Non-pigmented ciliary epithelial cell (primary cell): ENCODE results near the gene CHRND.

Experiments
- DNase-seq: peaks from one replicate; pipeline ENCODE4 v3.0.0-alpha.2; 2010; ENCODE audit warnings: low read depth

The CHRND gene

GRCh38 chr2:232503809-232504323 is 22.1 kb upstream of the CHRND start:
- DNase-seq: no peak

- DNase-seq: no peak
Observed at GRCh38 chr2:232504438-232504837, 21.5 kb upstream of the CHRND start.

GRCh38 chr2:232505856-232506255 is 20.1 kb upstream of the CHRND start:
- DNase-seq: no peak

DNA sequence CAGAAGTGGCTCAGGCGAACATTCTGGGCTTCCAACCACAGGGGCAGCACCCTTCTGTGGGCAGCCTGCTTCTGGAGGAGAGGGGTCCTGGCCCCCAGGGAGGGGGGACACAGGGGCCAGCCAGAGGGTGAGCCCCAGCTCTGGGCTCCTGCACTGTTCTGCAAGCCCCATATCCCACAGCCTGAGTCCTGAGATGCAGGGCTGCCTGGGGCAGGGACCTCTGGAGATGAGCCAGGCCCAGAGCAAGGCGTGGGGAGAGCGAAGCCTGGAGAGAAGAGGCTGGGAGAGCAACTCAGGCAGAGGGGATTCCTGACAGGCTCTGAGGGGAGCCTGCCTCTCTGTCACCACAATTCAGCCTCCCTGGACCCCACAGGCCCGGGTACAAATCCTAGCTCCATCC is 19.3 kb upstream of the CHRND start:
- no peak for DNase-seq

GRCh38 chr2:232508251-232508650 is 17.7 kb upstream of the CHRND start:
- no peak for DNase-seq

GRCh38 chr2:232511336-232511890 is 14.5 kb upstream of the CHRND start:
- no peak for DNase-seq

DNA sequence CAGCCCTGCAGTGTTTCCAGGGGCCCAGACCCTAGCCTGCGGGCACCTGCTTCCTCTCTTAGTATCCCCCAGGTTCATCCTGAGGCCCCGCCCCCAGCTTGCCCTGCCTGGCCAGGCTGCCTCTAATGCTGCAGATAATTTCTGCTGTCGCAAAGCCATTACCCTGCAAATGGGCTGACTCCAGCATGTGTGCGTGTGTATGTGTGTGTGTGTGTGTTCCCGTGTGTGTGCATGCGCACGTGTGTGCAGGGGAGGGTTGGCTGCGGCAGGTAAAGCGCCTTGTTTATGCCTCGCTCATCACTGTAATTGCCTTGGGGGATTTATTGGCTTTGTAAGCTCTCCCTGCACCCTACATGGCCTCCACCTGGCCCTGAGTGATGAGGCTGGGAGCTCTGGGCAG is 13.4 kb upstream of the CHRND start:
- no peak for DNase-seq

GRCh38 chr2:232513353-232513752 is 12.6 kb upstream of the CHRND start:
- no peak for DNase-seq

DNA sequence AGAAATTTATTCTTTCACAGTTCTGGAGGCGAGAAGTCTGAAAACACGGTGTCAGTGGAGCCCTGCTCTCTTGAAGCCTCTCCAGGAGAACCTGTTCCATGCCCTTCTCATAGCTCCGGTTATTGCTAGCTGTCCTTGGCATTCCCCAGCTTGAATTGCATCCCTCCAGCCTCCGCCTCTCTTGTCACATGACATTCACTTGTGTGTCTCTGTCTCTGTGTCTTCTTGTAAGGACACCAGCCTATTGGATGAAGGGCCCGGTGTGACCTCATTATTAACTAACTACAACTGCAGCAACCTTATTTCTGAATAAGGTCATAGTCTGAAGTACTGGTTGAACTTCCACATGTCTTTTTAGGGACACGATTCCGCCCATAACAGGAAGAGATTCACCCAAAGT is 10.3 kb upstream of the CHRND start:
- no peak for DNase-seq

DNA sequence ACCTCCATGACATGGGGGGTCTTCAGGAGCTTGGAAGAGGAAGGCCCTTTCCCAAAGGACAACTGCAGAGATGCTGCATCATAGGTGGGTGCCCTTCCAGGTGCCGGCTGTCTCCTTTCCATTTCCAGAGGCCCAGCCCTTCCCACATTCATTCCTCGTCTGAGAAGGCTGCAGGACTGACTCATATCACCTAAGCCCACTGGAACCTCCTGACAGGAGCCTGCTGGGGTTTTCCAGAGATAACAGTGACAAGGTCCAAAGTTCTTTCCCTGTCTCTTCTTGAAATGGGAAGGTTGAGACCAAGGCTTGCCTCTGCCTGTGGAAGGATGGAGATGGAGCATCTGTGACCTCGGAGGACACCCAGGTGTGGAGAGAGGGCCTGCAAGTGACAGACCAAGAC is 9.4 kb upstream of the CHRND start:
- DNase-seq: no peak

- DNase-seq: no peak
Observed at GRCh38 chr2:232518844-232519243, 7.1 kb upstream of the CHRND start.

- DNase-seq: no peak
Observed at GRCh38 chr2:232519581-232520438, 6.2 kb upstream of the CHRND start, which contains the start of gene PRSS56. Gene PRSS56, plus strand, starts transcription at chr2:232520388. Its CDS starts 211 bp downstream, at chr2:232520599.

- no peak for DNase-seq
Observed at GRCh38 chr2:232520489-232520888, 5.5 kb upstream of the CHRND start.

- no peak for DNase-seq
Observed at GRCh38 chr2:232521098-232521497, 4.9 kb upstream of the CHRND start.

- no peak for DNase-seq
Observed at GRCh38 chr2:232521959-232522622, 3.9 kb upstream of the CHRND start.

- no peak for DNase-seq
Observed at GRCh38 chr2:232522623-232523401, 3.1 kb upstream of the CHRND start.

- no peak for DNase-seq
Observed at GRCh38 chr2:232523402-232523681, 2.6 kb upstream of the CHRND start.

GRCh38 chr2:232523682-232524597 is 2.0 kb upstream of the CHRND start:
- no peak for DNase-seq

- no peak for DNase-seq
Observed at GRCh38 chr2:232524771-232525170, 1.2 kb upstream of the CHRND start.

DNA sequence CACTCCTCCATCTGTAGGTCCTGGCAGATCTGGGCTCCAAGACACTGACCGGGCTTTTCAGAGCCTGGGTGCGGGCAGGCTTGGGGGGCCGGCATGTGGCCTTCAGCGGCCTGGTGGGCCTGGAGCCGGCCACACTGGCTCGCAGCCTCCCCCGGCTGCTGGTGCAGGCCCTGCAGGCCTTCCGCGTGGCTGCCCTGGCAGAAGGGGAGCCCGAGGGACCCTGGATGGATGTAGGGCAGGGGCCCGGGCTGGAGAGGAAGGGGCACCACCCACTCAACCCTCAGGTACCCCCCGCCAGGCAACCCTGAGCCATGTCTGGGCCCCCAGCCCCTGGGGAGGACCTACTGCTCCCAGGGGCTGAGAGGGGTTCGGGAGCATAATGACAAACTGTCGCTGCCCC is 761 bp upstream of the CHRND start:
- no peak for DNase-seq

GRCh38 chr2:232526372-232526941 is 497 bp downstream of the CHRND start:
- no peak for DNase-seq
